HG03442 (cell line): ENCODE measurements around the gene MPZL3.

Experiments
- ATAC-seq: cut with Tn5 transposase; IDR thresholded peaks from one replicate; pipeline ENCODE4 v1.9.1; 2021; ENCODE audit warnings: mild to moderate bottlenecking, moderate library complexity; ENCODE audit not compliant: unreplicated experiment

Gene MPZL3

GRCh38 chr11:118233377-118233776 lies 18.8 kb downstream of the MPZL3 start:
- ATAC-seq, result no peak

- no peak for ATAC-seq
Measured at GRCh38 chr11:118232659-118233058, 19.5 kb downstream of the MPZL3 start.

GRCh38 chr11:118231461-118231860 lies 20.7 kb downstream of the MPZL3 start:
- no peak for ATAC-seq

- ATAC-seq, result no peak
Measured at GRCh38 chr11:118230088-118230487, 22.1 kb downstream of the MPZL3 start.

GRCh38 chr11:118229274-118229847 lies 22.8 kb downstream of the MPZL3 start:
- ATAC-seq, result no peak

- ATAC-seq, result peak; percentile 64
Measured at GRCh38 chr11:118227865-118228785, 24.0 kb downstream of the MPZL3 start.

GRCh38 chr11:118226781-118227180 lies 25.4 kb downstream of the MPZL3 start:
- no peak for ATAC-seq

GRCh38 chr11:118226296-118226695 lies 25.9 kb downstream of the MPZL3 start:
- ATAC-seq, result no peak

- ATAC-seq, result no peak
Measured at GRCh38 chr11:118224511-118225188, 27.5 kb downstream of the MPZL3 start, which contains the start of gene JAML. Gene JAML (minus strand): TSS chr11:118225011. CDS start chr11:118214866, 10,145 bp downstream.

GRCh38 chr11:118223992-118224391 lies 28.2 kb downstream of the MPZL3 start:
- no peak for ATAC-seq

GRCh38 chr11:118223570-118223969 lies 28.6 kb downstream of the MPZL3 start:
- ATAC-seq, result no peak

GRCh38 chr11:118222437-118222836 lies 29.7 kb downstream of the MPZL3 start:
- no peak for ATAC-seq

GRCh38 chr11:118221419-118221818 lies 30.7 kb downstream of the MPZL3 start:
- ATAC-seq, result no peak

- no peak for ATAC-seq
Measured at GRCh38 chr11:118219732-118220131, 32.4 kb downstream of the MPZL3 start.

- no peak for ATAC-seq
Measured at GRCh38 chr11:118219244-118219643, 32.9 kb downstream of the MPZL3 start.

- ATAC-seq, result no peak
Measured at GRCh38 chr11:118217575-118217974, 34.6 kb downstream of the MPZL3 start.

GRCh38 chr11:118216621-118217481 lies 35.3 kb downstream of the MPZL3 start:
- peak; percentile 53 for ATAC-seq

- ATAC-seq, result no peak
Measured at GRCh38 chr11:118215765-118216164, 36.4 kb downstream of the MPZL3 start.

- ATAC-seq, result no peak
Measured at GRCh38 chr11:118215262-118215661, 36.9 kb downstream of the MPZL3 start.

- ATAC-seq, result no peak
Measured at GRCh38 chr11:118214210-118214914, 37.8 kb downstream of the MPZL3 start.
